Measurements from ENCODE around the gene PPP1R12A. TPM values are rescaled to one million over a fixed set of nuclear protein-coding genes. Genes with fewer than 3 reads are reported as not detected.

Gene PPP1R12A
- total and polyA plus RNA-seq, 9 of the 15 experiments (the other 6 are each of a cell fraction or from before 2014, with no cell fraction given) = 26.4 to 119 (median 53.3) TPM

- H3K79me2 ChIP-seq (ENCODE audit: control insufficient read depth, insufficient read depth, low read length) = peaks cover 70% of the 10 kb centered on the region
- H3K9ac ChIP-seq (ENCODE audit: insufficient read depth in 1 of 2, low read depth in 2 of 2, low read length in 2 of 2) = no peak overlapping the region
These were observed 97.3 kb downstream of the PPP1R12A start for GRCh38 chr12:79837575-79837974.

GRCh38 chr12:79835377-79835843 lies 99.5 kb downstream of the PPP1R12A start:
- Histone ChIP-seq H2AFZ (ENCODE audit: low read depth, low read length) (no peak overlapping the region), H3K36me3 (ENCODE audit: control insufficient read depth, insufficient read depth, low read length) (peaks cover 42% of the 10 kb centered on the region), H3K9ac (ENCODE audit: insufficient read depth in 1 of 2, low read depth in 2 of 2, low read length in 2 of 2) (no peak overlapping the region), H3K4me2 (ENCODE audit: insufficient read depth, low read length) (no peak overlapping the region), H3K9me3 (replicated peaks; ENCODE audit: control insufficient read depth, insufficient read depth, low read depth, low read length) (peaks cover 16% of the 10 kb centered on the region), H4K20me1 (replicated peaks; ENCODE audit: control insufficient read depth, insufficient read depth, low read length) (no peaks in the 10 kb centered on the region), H3K4me3 (no peak overlapping the region), H3K79me2 (ENCODE audit: control insufficient read depth, insufficient read depth, low read length) (peaks cover 56% of the 10 kb centered on the region), H3K4me1 (replicated peaks in 1 of 2; ENCODE audit: control insufficient read depth in 2 of 2, insufficient read depth in 2 of 2, low read length in 2 of 2) (no peaks in the 10 kb centered on the region), H3K27me3 (ENCODE audit: control insufficient read depth in 2 of 2, insufficient read depth in 2 of 2, low read length in 2 of 2) (no peaks in the 10 kb centered on the region), H3K9me1 (ENCODE audit: control insufficient read depth, insufficient read depth, low read length) (no peaks in the 10 kb centered on the region), H3K27ac (ENCODE audit: extremely low read depth, low read depth, low read length) (no peak overlapping the region)
- FAIRE-seq (no peak), DNase-seq (ENCODE audit: extremely low read depth in 1 of 4, low spot score in 3 of 4) (no peak), ATAC-seq (peak; percentile 22; the same call in 1 of the 3 replicates)
- BruUV-seq (replicated peaks) = no TSS peak
- ChIA-PET CTCF (ENCODE audit: low intra/inter-chr PET ratio) (no interaction called here), POLR2A (interaction anchor here (1.4 kb wide), 1 partner anchor 10 kb away, joined by 3 read pairs; no protein-coding TSS in a partner anchor)
- intact Hi-C loops (cut with micrococcal nuclease) (no loop called here), in situ Hi-C loops (cut with MboI) (no loop called here)
- 94% methylated on average over 2 of the region's 2 CpGs for WGBS (ENCODE audit: insufficient coverage, low coverage, missing lambda C conversion rate)
- TF ChIP-seq ARID4B (CRISPR knock-in tag; IDR thresholded peaks at IDR 0.05) = no peak
- no peak for TF ChIP-seq BRD9 (IDR thresholded peaks at IDR 0.05; ENCODE audit: low read depth, partially characterized antibody)
- TF ChIP-seq MAFF (IDR thresholded peaks at IDR 0.05; ENCODE audit: low read length) = no peak
- TF ChIP-seq BACH1 (tag; IDR thresholded peaks at IDR 0.05) = no peak
- TF ChIP-seq RBM25 (IDR thresholded peaks at IDR 0.05; ENCODE audit: low read depth, low read length, severe bottlenecking) = no peak
- TF ChIP-seq ZNF324 (CRISPR knock-in tag; IDR thresholded peaks at IDR 0.05) = no peak
- TF ChIP-seq YBX1 (IDR thresholded peaks at IDR 0.05) = no peak

More at GRCh38 chr12:79837575-79837974, 97.3 kb downstream of the PPP1R12A start:
- 94% methylated on average over 5 of the region's 5 CpGs for WGBS (ENCODE audit: insufficient coverage, low coverage, missing lambda C conversion rate)
- H2AFZ ChIP-seq (ENCODE audit: low read depth, low read length) = no peak overlapping the region
- CTCF ChIA-PET (ENCODE audit: low intra/inter-chr PET ratio) = interaction anchor here (0.7 kb wide), 1 partner anchor 1877 kb away, joined by 3 read pairs; no protein-coding TSS in a partner anchor
- DNase-seq (ENCODE audit: extremely low read depth in 1 of 4, low spot score in 3 of 4) = no peak
- H3K4me2 ChIP-seq (ENCODE audit: insufficient read depth, low read length) = no peak overlapping the region
- no TSS peak for BruUV-seq (replicated peaks)
- H3K4me3 ChIP-seq = no peak overlapping the region
- no peaks in the 10 kb centered on the region; a peak in 1 of 5 replicates for H3K4me1 ChIP-seq (replicated peaks in 1 of 2; ENCODE audit: control insufficient read depth in 2 of 2, insufficient read depth in 2 of 2, low read length in 2 of 2)
- H4K20me1 ChIP-seq (replicated peaks; ENCODE audit: control insufficient read depth, insufficient read depth, low read length) = no peaks in the 10 kb centered on the region
- no peak for TF ChIP-seq MXD1 (CRISPR knock-in tag; IDR thresholded peaks at IDR 0.05; ENCODE audit: borderline replicate concordance, poor library complexity, severe bottlenecking)
- no peak for FAIRE-seq
- H3K9me3 ChIP-seq (replicated peaks; ENCODE audit: control insufficient read depth, insufficient read depth, low read depth, low read length) = peaks cover 16% of the 10 kb centered on the region
- H3K27ac ChIP-seq (ENCODE audit: extremely low read depth, low read depth, low read length) = no peak overlapping the region
- in situ Hi-C loops (cut with MboI) = no loop called here
- POLR2A ChIA-PET = no interaction called here
- no peak for ATAC-seq
- peaks cover 42% of the 10 kb centered on the region for H3K36me3 ChIP-seq (ENCODE audit: control insufficient read depth, insufficient read depth, low read length)
- no peaks in the 10 kb centered on the region for H3K27me3 ChIP-seq (ENCODE audit: control insufficient read depth in 2 of 2, insufficient read depth in 2 of 2, low read length in 2 of 2)
- H3K9me1 ChIP-seq (ENCODE audit: control insufficient read depth, insufficient read depth, low read length) = no peaks in the 10 kb centered on the region
- intact Hi-C loops (cut with micrococcal nuclease) = no loop called here

All from K562 (cell line).